K562 (cell line): ENCODE measurements around the gene DYRK4. TPM values are rescaled to one million over a fixed set of nuclear protein-coding genes. Genes with fewer than 3 reads are reported as not detected.

Experiments
- ATAC-seq: fragments of 200-7000 bp; cut with Tn5 transposase; 3 replicates; pipeline ENCODE4 v1.9.1; 2020; ENCODE audit warnings: moderate library complexity
- BruUV-seq: library from RNA; stranded (reverse); fragments of 400-500 nt; replicated peaks from 2 replicates; lab custom pipeline; 2021; lab: Mats Ljungman, UMichigan
- CTCF ChIA-PET: fragments of 300-600 bp; formaldehyde crosslinking; extraction: SDS; loops from one replicate; lab custom pipeline; 2021; ENCODE audit warnings: low intra/inter-chr PET ratio; lab: Yijun Ruan, JAX
- POLR2A ChIA-PET: fragments of 300-600, 350-650 bp; sonication (Branson Sonifier 250); formaldehyde crosslinking; extraction: SDS; loops from one replicate; lab custom pipeline; 2021; ENCODE audit warnings: antibody characterized with exemption, inconsistent platforms; lab: Yijun Ruan, JAX
- DNase-seq, 4 experiments: peaks; one replicate each; pipeline versions ENCODE4 v3.0.0 to v3.0.0-alpha.2; 2011 to 2018; ENCODE audit warnings: low spot score in 3 of 4, mixed read lengths in 3 of 4; ENCODE audit errors: extremely low read depth in 1 of 4
- FAIRE-seq: peaks from 2 replicates; lab custom pipeline; 2011; peaks lifted over from hg19 to GRCh38; lab: Jason Lieb, UNC
- H2AFZ ChIP-seq: 2 replicates; pipeline ENCODE4 v1.6.0; 2011; ENCODE audit warnings: low read depth, low read length, control low read depth, inconsistent platforms
- H3K27ac ChIP-seq: fragments of 200-600 bp; 3 replicates; pipeline ENCODE4 v1.8.0; 2011; ENCODE audit warnings: low read depth, mild to moderate bottlenecking, control low read depth, inconsistent platforms, low read length, moderate library complexity, mixed read lengths; ENCODE audit errors: extremely low read depth
- H3K27me3 ChIP-seq, 2 experiments: fragments of 300-600 bp in 1 of 2; 2 replicates in 1 of 2; 3 replicates in 1 of 2; pipeline versions ENCODE4 v1.6.0 to v1.8.0; 2011; ENCODE audit warnings: inconsistent platforms in 2 of 2, low read length in 2 of 2, mild to moderate bottlenecking in 1 of 2, mixed read lengths in 1 of 2, moderate library complexity in 1 of 2; ENCODE audit not compliant: control insufficient read depth in 2 of 2, insufficient read depth in 2 of 2
- H3K36me3 ChIP-seq: fragments of 300-600 bp; 3 replicates; pipeline ENCODE4 v1.8.0; 2011; ENCODE audit warnings: mild to moderate bottlenecking, low read length, inconsistent platforms; ENCODE audit not compliant: control insufficient read depth, insufficient read depth
- H3K4me1 ChIP-seq, 2 experiments: fragments of 200-600 bp in 1 of 2; replicated peaks in 1 of 2; 2 replicates in 1 of 2; 3 replicates in 1 of 2; pipeline versions ENCODE4 v1.5.1 to v1.8.0; 2011; ENCODE audit warnings: inconsistent platforms in 2 of 2, low read length in 2 of 2, mild to moderate bottlenecking in 1 of 2, mixed read lengths in 1 of 2, moderate library complexity in 1 of 2; ENCODE audit not compliant: control insufficient read depth in 2 of 2, insufficient read depth in 2 of 2
- H3K4me2 ChIP-seq: 2 replicates; pipeline ENCODE4 v1.6.1; 2011; ENCODE audit warnings: low read length, control low read depth, inconsistent platforms, mixed read lengths; ENCODE audit not compliant: insufficient read depth
- H3K4me3 ChIP-seq: fragments of 200-600 bp; sonication (generic), shearing (Covaris generic); 2 replicates; pipeline ENCODE4 v1.5.1; 2016; ENCODE audit warnings: control low read depth, inconsistent platforms
- H3K79me2 ChIP-seq: fragments of 200-600 bp; 3 replicates; pipeline ENCODE4 v1.8.0; 2011; ENCODE audit warnings: low read length, inconsistent platforms; ENCODE audit not compliant: control insufficient read depth, insufficient read depth
- H3K9ac ChIP-seq, 2 experiments: 2 replicates each; pipeline versions ENCODE4 v1.6.0 to v1.6.1; 2011; ENCODE audit warnings: low read depth in 2 of 2, low read length in 2 of 2, control low read depth in 1 of 2, inconsistent platforms in 1 of 2, mild to moderate bottlenecking in 1 of 2, mixed read lengths in 1 of 2; ENCODE audit not compliant: insufficient read depth in 1 of 2
- H3K9me1 ChIP-seq: one replicate; pipeline ENCODE4 v1.6.0; 2011; ENCODE audit warnings: inconsistent platforms, mild to moderate bottlenecking, low read length, moderate library complexity; ENCODE audit not compliant: control insufficient read depth, insufficient read depth
- H3K9me3 ChIP-seq: replicated peaks from 2 replicates; pipeline ENCODE4 v1.5.1; 2011; ENCODE audit warnings: low read depth, low read length, inconsistent platforms; ENCODE audit not compliant: control insufficient read depth, insufficient read depth
- H4K20me1 ChIP-seq: replicated peaks from 2 replicates; pipeline ENCODE4 v1.6.1; 2011; ENCODE audit warnings: low read length, inconsistent platforms, mixed read lengths; ENCODE audit not compliant: control insufficient read depth, insufficient read depth
- RFX1 ChIP-seq: fragments of 450-650 bp; IDR thresholded peaks from 2 replicates; pipeline ENCODE4 v1.6.1; 2016; ENCODE audit warnings: mild to moderate bottlenecking, moderate library complexity
- WGBS: fragments of 100-300 bp; shearing (Covaris generic); methylation state at CpG from one replicate; pipeline ENCODE4 v1.1.6; 2016; ENCODE audit warnings: low coverage, mixed read lengths; ENCODE audit not compliant: insufficient coverage; ENCODE audit errors: missing lambda C conversion rate; 5-methylcytosine and 5-hydroxymethylcytosine counted together
- in situ Hi-C: fragments of 300-500 bp; cut with MboI; formaldehyde crosslinking; loops from 4 replicates; pipeline ENCODE4 v1.15.0; 2018; ENCODE audit warnings: inconsistent platforms, mixed read lengths
- intact Hi-C: fragments of 100-400 bp; cut with micrococcal nuclease; formaldehyde crosslinking; loops from 2 replicates; pipeline ENCODE4 v1.14.2; 2022
- polyA plus RNA-seq, 8 experiments: library from polyadenylated mRNA; depleted of rRNA in 4 of 8; stranded (reverse) in 5 of 8; unstranded in 3 of 8; fragments of >200 nt; fragmentation: Nextera tagmentation in 2 of 8; fragmentation: Illumina TruSeq in 1 of 8; extraction: Ambion mirVana in 2 of 8; extraction: Trizol in 1 of 8; gene quantifications; 2 replicates each; pipeline versions ENCODE4 v1.2.1 to v1.2.3, GENCODE V29; 2011 to 2014; ENCODE audit warnings: inconsistent platforms in 1 of 8, missing spikeins in 1 of 8
- total RNA-seq, 7 experiments: library from RNA; depleted of rRNA in 6 of 7; stranded (reverse); fragments of >200 nt in 6 of 7; fragmentation: Illumina TruSeq in 2 of 7; extraction: Trizol in 2 of 7; gene quantifications; 2 replicates each; pipeline versions ENCODE4 v1.2.1 to v1.2.3, GENCODE V29; 2011 to 2021; ENCODE audit warnings: low replicate concordance in 1 of 7
- TF ChIP-seq, protein P1 (sequence below): fragments of 450-650 bp; IDR thresholded peaks from 2 replicates; pipeline ENCODE4 v1.6.1; 2016; ENCODE audit warnings: mild to moderate bottlenecking

Gene DYRK4
- total and polyA plus RNA-seq, 9 of the 15 experiments (the other 6 are each of a cell fraction or from before 2014, with no cell fraction given), result 13.4 to 37.4 (median 22.2) TPM

- WGBS, result 27% methylated on average over 1 of the region's 1 CpG
- no peaks in the 10 kb centered on the region for H3K36me3 ChIP-seq
- no peak overlapping the region for H3K27ac ChIP-seq
- ChIA-PET CTCF (no interaction called here), POLR2A (interaction anchor here (0.7 kb wide), 2 partner anchors 16 to 419 kb away, joined by 3 read pairs; no protein-coding TSS in a partner anchor)
- H3K9me1 ChIP-seq, result no peaks in the 10 kb centered on the region
- H3K4me1 ChIP-seq, result no peaks in the 10 kb centered on the region
- intact Hi-C loops, result loop anchor here (10.0 kb wide), 1 partner anchor 100 kb away; no protein-coding TSS in a partner anchor
- no peaks in the 10 kb centered on the region for H4K20me1 ChIP-seq
- TF ChIP-seq, protein P1, sequence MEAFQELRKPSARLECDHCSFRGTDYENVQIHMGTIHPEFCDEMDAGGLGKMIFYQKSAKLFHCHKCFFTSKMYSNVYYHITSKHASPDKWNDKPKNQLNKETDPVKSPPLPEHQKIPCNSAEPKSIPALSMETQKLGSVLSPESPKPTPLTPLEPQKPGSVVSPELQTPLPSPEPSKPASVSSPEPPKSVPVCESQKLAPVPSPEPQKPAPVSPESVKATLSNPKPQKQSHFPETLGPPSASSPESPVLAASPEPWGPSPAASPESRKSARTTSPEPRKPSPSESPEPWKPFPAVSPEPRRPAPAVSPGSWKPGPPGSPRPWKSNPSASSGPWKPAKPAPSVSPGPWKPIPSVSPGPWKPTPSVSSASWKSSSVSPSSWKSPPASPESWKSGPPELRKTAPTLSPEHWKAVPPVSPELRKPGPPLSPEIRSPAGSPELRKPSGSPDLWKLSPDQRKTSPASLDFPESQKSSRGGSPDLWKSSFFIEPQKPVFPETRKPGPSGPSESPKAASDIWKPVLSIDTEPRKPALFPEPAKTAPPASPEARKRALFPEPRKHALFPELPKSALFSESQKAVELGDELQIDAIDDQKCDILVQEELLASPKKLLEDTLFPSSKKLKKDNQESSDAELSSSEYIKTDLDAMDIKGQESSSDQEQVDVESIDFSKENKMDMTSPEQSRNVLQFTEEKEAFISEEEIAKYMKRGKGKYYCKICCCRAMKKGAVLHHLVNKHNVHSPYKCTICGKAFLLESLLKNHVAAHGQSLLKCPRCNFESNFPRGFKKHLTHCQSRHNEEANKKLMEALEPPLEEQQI, result no peak
- peak; percentile 63 for TF ChIP-seq RFX1
- TF ChIP-seq, all 486 proteins: peak for 1
- Histone ChIP-seq H3K79me2 (peaks cover 16% of the 10 kb centered on the region), H3K9ac (no peak overlapping the region), H3K27me3 (no peaks in the 10 kb centered on the region; a peak in 2 of 5 replicates), H3K4me2 (no peak overlapping the region), H3K4me3 (no peak overlapping the region), H3K9me3 (no peaks in the 10 kb centered on the region), H2AFZ (no peak overlapping the region)
- no peak for FAIRE-seq
- no TSS peak for BruUV-seq
- ATAC-seq, result no peak
- DNase-seq, result no peak
- in situ Hi-C loops, result no loop called here
Measured at GRCh38 chr12:4645023-4645422, 83.0 kb downstream of the DYRK4 start.
